GM21526 (cell line): ENCODE results near the gene ANO1.
"Not testable (repeated sequence)": the region's sequence is repeated elsewhere in the genome, so short reads cannot be mapped to it uniquely, and the experiment has no call there.

Experiments
- ATAC-seq: cut with Tn5 transposase; IDR thresholded peaks from one replicate; pipeline ENCODE4 v1.9.1; 2021; ENCODE audit warnings: moderate library complexity; ENCODE audit not compliant: unreplicated experiment, low FRiP score

The ANO1 gene

DNA sequence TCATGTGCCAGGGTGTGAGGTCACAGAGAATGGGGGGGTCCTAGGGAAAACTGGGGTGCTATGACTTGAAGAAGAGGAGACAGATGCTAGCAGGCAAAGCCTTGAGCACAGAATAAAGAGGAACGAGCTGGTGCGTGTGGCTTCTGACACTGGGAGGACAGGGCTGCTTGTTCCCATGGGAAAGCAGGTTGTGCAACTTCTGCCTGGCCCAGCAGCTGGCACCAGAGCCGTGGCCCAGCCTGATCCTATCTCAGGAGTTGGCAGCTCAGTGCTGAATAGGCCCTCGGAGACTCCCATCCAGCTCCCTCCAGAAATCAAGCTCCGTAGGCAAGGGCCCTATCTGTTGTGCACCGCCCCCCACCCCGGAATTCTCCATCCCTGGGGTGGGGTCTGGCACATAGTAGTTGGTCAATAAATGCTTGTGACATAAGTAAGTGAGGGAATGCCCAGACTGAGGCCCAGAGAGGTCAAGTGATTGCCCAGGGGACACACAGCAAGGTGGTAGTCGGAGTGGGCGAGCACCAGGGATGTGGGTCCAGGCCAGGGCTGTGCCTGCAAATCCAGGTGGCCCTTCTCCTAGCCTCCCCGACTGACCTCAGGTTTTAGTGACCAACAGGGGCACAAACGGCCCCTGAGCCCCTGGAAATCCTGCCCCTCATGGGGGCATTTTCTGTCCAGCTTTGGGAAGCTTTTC, 105.5 kb downstream of the ANO1 start:
- ATAC-seq, result no peak

DNA sequence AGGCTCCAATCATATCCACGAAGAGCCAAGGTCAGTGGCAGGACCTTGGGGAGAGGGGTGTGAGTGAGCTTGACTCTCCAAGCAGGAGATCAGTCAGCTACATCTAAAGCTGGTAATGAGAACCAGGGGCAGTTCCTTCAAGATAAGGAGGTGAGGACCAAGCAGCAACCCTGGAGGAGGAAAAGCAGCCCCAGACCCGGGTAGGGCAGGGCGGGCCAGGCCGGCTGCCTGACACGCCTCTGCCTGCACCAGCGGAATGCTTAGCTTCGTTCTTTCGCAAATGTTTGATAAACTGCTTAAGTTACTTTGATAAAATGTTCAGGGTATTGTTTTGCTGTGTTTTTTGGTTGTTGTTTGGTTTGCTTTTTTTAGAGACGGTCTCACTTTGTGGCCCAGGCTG, 106.3 kb downstream of the ANO1 start:
- no peak for ATAC-seq

DNA sequence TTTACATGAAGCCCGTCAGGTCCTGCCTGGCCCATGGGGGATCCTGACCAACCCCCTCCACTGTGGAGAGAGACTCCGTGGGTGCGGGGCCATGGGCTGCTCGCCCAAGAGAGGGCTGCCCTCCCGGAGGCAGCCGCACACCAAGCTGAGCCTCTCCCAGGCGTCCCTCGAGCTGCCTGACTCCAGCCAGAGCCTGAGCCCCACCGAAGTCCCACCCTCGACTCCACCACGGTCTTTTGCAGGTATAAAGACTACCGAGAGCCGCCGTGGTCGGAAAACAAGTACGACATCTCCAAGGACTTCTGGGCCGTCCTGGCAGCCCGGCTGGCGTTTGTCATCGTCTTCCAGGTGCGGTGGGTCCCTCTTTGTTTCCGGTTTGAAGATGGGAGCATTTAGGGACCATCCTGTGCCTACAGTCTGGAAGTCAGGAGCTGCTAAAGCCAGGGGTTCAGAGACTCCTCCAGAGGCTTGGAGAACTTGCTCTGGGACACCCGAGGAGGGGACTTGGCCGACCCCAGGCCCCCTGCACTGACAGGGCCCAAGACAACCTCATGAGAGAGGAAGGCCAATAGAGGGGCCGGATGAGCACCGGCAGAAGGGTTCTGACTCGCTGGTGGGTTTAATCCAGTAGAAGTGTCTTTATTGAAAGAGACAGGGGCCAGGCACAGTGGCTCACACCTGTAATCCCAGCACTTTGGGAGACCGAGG, 107.4 kb downstream of the ANO1 start:
- no peak for ATAC-seq

DNA sequence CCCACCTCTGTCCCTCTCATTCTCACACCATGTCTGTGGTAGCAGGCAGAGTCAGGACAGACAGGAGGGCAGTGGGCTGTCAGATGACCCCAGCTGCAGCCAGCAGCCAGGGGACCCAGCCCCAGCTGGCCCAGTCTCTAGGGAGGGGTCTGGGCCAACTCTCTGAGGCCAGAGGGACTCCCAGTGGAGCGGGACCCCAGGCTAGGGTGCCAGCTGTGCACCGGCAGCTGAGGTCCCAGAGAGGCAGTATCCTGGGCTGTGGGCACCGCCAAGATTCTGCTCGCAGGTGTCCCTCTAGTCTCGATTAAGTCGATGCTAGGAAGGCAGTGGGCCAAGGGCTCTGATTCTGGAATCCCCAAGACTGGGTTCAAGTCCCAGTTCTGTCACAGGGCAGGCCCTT, 108.3 kb downstream of the ANO1 start:
- no peak for ATAC-seq

DNA sequence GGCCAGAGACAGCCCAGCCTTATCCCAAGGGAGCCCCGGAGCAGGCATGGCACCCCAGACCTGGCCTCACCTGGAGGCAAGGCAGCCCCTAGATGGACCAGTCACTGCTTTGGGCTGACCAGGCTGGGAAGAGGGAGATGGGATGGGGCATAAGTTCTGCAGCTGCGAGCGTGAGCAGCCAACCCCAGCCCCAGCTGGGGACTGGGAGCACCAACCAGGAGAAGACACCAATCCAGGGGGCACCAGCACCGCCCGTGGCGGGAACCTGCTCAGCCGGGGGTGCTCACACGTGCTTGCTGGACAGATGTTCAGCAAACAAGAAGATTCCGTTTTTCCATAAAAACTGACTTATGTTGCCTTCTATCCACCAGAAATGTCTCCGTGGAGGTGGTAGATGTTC, 108.8 kb downstream of the ANO1 start:
- no peak for ATAC-seq

DNA sequence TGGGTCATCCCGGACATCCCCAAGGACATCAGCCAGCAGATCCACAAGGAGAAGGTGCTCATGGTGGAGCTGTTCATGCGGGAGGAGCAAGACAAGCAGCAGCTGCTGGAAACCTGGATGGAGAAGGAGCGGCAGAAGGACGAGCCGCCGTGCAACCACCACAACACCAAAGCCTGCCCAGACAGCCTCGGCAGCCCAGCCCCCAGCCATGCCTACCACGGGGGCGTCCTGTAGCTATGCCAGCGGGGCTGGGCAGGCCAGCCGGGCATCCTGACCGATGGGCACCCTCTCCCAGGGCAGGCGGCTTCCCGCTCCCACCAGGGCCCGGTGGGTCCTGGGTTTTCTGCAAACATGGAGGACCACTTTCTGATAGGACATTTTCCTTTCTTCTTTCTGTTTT, 109.7 kb downstream of the ANO1 start:
- ATAC-seq, result no peak

DNA sequence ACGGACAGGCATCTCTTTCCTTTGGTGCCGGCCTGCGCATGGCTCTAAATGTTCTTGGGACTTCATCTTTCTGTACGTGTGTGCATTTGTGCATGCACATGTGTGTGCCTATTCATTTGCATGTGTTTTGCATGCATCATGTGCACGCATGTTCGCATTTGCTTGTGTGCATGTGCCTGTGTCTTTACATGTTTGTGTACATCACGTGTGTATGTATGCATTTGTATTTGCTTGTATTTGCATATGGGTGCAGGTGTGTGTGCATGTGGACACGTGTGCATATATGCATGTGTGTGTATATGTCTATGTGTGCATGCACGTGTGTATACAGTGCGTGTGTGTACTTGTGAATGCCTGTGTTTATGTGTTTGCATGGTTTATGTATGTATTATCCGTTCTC, 111.5 kb downstream of the ANO1 start:
- no peak for ATAC-seq

DNA sequence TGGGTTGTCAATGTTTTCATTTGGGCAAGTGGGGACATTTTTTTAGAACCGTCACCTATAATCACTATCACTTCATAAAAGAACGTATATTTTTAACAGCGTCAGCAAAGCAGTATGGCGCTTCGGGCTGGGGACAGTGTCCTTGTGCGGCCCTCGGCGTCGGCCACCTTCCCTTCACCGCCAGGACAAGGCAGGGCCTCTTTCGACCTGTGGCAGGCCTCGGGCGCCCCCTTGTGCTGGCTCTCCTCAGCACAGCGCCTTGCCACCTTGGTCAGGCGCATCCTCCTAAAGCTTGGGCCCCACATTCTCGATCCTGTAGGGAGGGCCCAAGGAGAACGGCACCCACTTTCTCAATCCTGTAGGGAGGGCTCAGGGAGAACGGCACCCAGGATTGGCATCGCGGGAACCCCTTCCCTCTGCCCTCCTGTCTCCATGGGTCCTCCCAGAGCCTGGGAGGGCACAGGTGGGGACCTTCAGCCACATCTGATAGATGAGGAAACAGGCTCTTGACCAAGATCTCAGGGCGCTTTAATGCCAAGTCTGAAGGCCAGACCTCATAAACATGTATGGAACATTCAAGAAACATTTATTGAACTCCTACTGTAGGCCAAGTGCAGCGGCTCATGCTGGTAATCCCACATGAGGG, 113.5 kb downstream of the ANO1 start:
- no peak for ATAC-seq

DNA sequence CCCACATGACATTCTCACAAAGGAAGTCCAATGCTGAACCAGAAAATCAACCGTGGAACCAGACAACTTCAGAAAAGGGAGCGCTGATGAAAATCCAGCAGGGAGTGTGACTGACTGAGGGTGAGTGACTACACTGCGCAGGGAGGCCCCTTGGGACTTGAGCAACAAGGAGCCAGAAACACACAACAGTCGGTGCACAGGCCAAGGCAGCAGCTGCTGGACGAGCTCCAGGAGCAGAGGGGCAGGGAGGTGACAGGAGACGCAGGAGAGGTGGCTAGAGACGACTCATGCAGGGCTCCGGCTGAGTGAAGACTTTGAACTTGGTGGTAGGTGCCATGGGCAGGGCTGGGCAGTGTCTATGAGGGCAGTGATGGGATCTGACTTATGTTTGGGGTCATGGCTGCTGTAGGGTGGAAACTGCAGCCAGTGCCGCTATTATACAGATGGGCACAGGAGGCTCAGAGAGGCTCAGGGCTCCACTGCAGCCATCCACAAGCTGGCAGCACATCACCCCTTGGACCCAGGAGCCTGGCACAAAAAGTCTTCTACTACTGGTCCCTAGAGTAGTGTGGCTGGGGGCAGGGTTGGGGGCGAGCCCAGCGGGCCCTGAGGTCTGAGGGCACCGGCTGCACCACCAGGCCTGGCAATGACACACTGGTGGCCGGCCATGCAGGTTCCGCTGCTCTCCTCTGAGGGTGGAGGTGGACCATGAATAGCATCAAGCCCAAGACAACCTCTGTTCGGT, 114.7 kb downstream of the ANO1 start:
- no peak for ATAC-seq

DNA sequence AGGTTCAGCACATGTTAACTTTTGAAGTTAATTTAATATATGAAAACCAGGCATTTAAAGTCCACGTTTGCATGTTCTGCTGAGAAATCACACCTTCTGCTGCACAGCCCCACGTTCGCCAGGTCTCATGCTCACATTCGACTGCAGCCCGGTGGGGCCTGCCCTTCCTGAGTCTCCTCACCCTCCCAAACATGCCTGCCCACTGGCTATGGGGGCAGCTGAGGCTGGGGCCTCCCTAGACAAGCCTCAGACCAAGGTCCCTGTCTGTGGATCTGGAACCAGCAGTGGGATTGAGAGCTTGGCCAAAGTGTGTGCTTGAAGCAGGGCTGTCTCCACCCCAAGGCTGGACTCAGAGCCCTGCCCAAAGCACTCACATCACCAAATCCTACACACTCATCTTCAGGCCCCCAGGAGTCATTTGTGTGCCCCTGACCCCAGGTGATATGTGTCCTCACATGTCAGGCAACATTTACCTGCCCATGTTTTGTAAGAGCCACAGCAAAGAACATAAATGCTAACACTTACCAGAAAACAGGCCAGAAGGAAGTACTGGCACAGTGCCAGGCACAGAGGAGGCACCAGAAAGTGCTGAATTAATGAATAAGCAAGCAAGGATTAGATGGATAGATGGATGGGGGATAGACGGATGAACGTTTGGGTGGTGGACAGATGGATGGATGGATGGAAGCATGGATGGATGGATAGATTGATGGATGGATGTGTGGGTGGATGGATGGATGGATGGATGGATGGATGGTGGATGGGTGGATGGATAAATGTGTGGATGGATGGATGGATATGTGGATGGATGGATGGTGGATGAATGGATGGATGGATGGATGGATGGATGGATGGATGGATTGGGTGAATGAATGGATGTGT, 115.5 kb downstream of the ANO1 start:
- no peak for ATAC-seq

DNA sequence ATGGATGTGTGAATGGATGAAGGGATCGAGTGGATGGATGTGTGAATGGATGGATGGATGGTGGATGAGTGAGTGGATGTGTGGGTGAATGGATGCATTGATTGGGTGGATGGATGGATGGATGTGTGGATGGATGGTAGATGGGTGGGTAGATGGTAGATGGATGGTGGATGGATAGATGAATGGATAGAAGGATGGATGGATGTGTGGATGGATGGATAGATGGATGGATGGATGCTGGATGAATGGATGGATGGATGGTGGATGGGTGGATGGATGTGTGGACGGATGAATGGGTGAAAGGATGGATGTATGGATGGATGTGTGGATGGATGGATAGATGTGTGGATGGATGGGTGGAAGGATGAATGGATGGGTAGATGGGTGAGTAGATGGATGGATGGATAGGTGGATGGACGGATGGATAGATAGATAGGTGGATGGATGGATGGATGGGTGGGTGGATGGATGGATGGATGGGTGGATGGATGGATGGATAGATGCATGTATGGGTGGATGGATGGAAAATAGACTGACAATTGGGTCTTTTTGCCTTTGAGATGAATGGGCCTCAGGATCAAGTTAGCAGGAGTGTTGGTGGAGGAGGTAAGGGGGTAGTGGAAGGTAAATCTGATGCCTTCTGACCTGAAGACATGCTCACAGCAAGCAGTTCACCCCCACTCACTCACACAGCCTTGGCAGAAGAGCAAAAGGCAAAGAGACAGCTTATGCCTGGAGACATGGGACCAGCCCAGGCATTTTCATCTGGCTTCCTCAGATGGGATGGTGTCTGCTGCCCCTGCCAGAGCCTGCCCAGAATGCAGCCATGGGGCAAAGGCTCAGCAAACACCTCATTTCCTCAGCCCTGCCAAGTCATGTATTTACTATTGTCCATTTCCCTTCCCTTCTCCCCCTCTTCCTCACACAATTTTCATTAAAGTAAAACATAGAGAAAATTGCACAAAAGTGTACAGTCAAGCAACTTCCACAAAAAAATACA, 117.0 kb downstream of the ANO1 start:
- no peak for ATAC-seq

DNA sequence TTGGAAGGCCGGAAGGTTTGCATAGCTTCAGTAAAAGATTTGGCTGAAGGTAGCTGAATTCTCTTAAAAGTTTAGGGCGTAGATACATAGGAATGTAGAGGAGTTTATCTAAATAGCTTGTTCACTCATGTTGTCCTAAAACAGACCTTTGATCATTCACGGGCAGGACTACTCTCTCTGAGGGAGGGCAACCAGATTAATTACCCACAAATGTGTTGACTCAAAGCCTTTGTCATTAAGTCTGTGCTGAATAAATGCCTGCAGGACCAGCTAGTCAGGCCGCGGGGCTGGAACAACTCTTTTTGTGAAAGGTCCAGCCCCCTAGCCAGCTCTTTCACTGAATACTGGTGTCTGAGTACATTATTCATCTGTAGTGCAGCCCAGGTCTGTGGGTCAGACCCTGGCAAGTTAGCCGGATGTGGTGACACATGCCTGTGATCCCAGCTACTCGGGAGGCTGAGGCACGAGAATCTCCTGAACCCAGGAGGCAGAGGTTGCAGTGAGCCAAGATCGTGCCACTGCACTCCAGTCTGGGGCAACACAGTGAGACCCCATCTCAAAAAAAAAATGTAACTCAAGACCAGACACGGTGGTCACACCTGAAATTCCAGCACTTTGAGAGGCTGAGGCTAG, 122.2 kb downstream of the ANO1 start:
- ATAC-seq, result no peak

DNA sequence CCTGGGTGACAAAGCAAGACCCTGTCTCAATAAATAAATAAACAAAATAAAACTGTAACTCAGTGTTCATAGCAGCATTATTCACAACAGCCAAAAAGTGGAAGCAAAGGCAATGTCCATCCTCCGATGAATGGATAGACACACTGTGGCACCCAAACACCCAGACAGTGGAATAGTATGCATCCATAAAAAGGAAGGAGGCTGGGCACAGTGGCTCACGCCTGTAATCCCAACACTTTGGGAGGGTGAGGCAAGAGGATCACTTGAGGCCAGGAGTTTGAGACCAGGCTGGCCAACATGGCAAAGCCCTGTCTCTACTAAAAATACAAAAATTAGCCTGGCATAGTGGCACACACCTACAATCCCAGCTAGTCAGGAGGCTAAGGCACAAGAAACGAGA, 122.9 kb downstream of the ANO1 start:
- ATAC-seq, result not testable (repeated sequence)

DNA sequence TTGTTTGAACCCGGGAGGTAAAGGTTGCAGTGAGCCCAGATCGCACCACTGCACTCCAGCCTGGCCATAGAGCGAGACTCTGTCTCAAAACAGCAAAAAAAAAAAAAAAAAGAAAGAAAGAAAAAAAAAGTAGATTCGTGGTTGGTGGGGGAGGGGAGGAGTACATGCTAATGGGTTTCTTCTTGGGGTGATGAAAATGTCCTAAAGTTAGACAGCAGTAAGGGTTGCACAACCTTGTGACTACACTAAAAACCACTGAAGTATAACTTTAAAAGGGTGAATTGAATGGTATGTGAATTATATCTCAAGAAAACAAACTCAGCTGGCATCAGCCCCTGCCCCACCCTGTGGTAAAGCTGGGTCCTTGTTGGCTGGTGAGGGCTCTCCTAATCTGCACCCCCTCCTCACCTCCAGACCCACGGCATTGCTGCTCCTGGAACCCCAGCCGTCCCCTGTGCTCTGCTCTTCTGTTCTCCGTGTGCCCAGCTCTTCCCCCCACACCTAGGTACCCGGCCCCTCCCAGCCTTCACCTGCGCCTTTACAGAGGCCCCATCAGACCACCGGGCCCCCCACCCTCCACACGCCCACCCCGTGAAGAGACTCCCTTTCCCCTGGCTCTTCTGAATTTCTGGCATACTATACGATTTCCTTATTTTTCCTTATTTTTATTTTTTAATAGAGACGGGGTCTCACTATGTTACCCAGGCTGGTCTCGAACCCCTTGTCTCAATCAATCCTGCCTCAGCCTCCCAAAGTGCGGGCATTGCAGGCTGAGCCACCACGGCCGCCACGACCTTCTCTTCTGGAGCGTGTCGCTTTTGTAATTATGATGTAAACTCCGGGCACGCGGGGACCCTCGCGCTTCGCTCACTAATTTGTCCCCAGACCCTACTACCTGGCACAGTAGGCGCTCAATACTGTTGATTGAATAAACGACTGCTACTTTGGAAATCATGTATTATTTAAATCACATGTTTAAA, 124.1 kb downstream of the ANO1 start:
- ATAC-seq, result no peak

DNA sequence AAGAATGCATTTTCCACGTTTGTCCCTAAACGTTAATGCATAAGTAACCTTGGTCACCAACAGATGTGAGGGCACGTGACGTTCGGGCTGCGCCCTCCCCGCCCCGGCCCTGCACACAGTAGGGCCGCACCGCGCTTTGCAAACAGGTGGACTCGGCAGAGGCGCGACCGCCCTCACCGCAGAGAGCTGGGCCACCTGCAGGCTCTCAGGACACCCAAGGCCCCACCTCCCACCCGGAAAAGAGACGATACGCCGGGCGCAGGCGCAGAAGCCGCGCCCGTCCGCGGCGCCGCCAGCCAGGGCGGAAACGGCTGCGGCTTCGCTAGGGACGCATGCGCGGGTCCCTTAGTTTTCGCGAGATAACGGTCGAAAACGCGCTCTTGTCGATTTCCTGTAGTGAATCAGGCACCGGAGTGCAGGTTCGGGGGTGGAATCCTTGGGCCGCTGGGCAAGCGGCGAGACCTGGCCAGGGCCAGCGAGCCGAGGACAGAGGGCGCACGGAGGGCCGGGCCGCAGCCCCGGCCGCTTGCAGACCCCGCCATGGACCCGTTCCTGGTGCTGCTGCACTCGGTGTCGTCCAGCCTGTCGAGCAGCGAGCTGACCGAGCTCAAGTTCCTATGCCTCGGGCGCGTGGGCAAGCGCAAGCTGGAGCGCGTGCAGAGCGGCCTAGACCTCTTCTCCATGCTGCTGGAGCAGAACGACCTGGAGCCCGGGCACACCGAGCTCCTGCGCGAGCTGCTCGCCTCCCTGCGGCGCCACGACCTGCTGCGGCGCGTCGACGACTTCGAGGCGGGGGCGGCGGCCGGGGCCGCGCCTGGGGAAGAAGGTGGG, 125.0 kb downstream of the ANO1 start, which contains the start of gene FADD:
Gene FADD (plus strand): TSS at position 377 of the 831 bp plus-strand sequence. CDS start 164 bp downstream, at position 541.
- peak; percentile 71 for ATAC-seq

DNA sequence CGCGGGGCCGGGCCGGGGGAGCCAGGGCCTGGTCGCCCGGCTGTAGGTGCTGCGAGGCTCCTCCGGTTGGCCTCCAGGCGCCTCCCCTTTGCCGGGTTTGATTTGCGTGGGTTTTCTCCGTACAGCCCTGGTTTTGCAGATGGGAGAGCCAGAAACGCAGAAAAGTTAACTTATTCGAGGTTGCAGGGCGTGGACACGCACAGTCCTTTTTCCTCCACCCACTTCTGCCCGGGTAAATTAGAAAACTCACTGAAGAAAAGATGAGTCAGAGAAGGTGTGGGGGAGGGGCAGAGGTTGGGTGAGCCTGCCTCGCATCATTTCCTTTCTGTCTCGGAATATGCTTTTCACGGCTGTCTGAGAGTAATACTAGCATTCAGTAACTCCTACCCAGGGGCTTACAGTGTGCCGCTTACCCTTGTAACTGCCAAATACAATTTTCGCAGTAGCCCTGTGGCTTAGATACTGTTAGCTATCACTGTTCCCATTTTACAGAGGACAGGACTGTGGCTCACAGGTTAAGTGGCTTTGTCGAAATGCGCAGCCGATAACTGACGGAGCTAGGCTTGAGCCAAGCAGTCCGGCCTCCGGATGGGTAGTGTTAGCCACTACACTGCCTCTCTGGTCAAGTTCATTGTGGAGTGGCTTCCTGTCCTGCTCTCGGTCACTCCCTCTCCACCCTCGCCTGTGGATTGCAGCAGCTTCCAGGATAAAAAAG, 125.8 kb downstream of the ANO1 start:
- peak; percentile 40 for ATAC-seq
